ENCODE results near the gene MICA.
"Not testable (repeated sequence)": the region's sequence is repeated elsewhere in the genome, so short reads cannot be mapped to it uniquely, and the experiment has no call there.

The MICA gene

DNA sequence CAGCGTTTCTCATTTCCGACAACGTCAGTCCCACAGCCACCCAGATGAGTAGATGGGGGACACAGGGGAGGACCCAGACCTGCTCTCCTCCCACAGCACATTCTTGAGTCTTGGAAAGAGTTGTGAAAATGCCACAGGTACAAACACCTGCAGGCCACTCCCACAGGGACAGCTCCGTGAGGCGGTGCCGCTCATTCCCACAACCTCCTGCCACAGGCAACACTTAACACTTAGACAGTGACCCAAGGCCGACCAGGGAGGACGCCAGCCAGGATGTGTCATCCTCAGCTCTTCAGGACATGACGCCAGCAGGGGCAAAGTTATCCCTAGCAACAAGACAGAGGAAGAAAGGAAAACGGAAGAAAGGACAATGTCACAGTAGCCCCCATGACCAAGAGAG lies 23.5 kb upstream of the MICA start:
- DNase-seq (ENCODE audit: insufficient read length, low spot score), result no peak
- no peak for FAIRE-seq

- FAIRE-seq, result no peak
- no peak for DNase-seq (ENCODE audit: insufficient read length, low spot score)
Measured at GRCh38 chr6:31381666-31382065, 21.7 kb upstream of the MICA start.

DNA sequence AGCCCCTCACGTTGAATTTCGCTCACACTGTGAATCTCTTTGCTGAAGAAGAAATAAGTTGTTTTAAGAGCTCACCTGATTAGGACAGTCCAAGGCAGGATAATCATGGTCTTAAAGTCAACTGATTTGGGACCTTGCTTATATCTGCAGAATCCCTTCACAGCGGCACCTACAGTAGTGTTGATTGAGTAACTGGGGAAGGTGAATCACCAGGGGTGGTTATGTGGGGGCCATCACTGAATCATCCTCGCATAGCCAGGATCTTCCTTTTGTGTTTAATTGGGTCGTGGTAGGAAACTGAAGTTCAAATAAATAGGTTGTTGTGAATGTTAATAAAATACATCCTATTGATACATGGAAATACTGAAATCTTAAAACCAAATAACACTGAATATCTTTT lies 20.2 kb upstream of the MICA start:
- no peak for FAIRE-seq
- no peak for DNase-seq (ENCODE audit: insufficient read length, low spot score)

DNA sequence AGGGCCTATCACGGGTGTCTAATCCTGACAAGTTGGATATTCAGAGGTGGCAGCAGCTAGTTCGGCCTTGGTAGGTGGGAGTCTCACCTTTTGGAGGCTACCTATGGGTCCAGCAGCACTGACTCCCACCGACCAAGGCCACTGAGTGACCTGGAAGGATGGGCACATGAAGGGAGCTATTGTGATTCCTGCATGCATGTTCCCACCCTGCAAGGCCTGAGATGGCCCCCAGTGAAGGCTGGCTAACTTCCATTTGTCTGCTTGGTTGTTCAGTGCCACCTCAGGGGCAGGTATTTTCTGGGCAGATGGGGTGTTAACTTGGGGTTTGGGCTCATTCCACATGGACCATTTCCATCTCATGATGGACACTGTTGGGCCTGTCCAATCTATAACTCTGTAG lies 18.4 kb upstream of the MICA start:
- FAIRE-seq (no peak), DNase-seq (ENCODE audit: insufficient read length, low spot score) (no peak)

- DNase-seq (ENCODE audit: insufficient read length, low spot score) (no peak), FAIRE-seq (no peak)
Measured at GRCh38 chr6:31386099-31386498, 17.3 kb upstream of the MICA start.

- no peak for FAIRE-seq
- DNase-seq (ENCODE audit: insufficient read length, low spot score), result no peak
Measured at GRCh38 chr6:31386977-31387376, 16.4 kb upstream of the MICA start.

- FAIRE-seq, result peak; percentile 63
- not testable (repeated sequence) for DNase-seq (ENCODE audit: insufficient read length, low spot score)
Measured at GRCh38 chr6:31388916-31389801, 14.2 kb upstream of the MICA start.

GRCh38 chr6:31389802-31390132 lies 13.6 kb upstream of the MICA start:
- not testable (repeated sequence) for DNase-seq (ENCODE audit: insufficient read length, low spot score); FAIRE-seq

- DNase-seq (ENCODE audit: insufficient read length, low spot score), result no peak
- FAIRE-seq, result no peak
Measured at GRCh38 chr6:31393932-31394331, 9.5 kb upstream of the MICA start.

- DNase-seq (ENCODE audit: insufficient read length, low spot score) (no peak), FAIRE-seq (no peak)
Measured at GRCh38 chr6:31394381-31394780, 9.0 kb upstream of the MICA start.

DNA sequence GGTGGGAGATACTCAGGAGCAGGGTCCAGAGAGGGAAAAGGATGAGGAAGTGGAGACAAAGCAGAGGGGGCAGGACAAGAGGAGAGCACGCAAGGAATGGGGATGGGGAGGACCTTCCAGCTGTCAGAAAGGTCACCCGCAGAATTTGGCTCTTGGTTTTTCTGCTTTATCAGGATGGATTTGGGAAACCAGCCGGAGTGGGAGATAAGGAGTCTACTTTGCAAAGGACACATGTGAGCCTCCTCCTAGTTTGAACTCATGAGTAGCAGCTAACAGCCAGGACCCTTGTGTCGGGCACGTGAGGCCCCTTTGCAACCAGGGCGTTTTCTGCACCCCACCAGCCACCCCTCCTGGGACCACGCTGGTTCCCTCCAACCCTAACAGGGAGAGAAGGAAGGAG lies 7.6 kb upstream of the MICA start:
- FAIRE-seq, result no peak

GRCh38 chr6:31396422-31397152 lies 6.8 kb upstream of the MICA start:
- DNase-seq (ENCODE audit: insufficient read length, low spot score) (peak; percentile 44), FAIRE-seq (peak; percentile 99)

More for the DNA sequence above, 7.6 kb upstream of the MICA start:
- no peak for DNase-seq (ENCODE audit: insufficient read length, low spot score)

- not testable (repeated sequence) for FAIRE-seq
Measured at GRCh38 chr6:31397153-31397499, 6.3 kb upstream of the MICA start.

GRCh38 chr6:31397901-31398525 lies 5.4 kb upstream of the MICA start:
- DNase-seq (ENCODE audit: insufficient read length, low spot score), result no peak
- FAIRE-seq, result no peak

More at GRCh38 chr6:31397153-31397499, 6.3 kb upstream of the MICA start:
- DNase-seq (ENCODE audit: insufficient read length, low spot score), result not testable (repeated sequence)

DNA sequence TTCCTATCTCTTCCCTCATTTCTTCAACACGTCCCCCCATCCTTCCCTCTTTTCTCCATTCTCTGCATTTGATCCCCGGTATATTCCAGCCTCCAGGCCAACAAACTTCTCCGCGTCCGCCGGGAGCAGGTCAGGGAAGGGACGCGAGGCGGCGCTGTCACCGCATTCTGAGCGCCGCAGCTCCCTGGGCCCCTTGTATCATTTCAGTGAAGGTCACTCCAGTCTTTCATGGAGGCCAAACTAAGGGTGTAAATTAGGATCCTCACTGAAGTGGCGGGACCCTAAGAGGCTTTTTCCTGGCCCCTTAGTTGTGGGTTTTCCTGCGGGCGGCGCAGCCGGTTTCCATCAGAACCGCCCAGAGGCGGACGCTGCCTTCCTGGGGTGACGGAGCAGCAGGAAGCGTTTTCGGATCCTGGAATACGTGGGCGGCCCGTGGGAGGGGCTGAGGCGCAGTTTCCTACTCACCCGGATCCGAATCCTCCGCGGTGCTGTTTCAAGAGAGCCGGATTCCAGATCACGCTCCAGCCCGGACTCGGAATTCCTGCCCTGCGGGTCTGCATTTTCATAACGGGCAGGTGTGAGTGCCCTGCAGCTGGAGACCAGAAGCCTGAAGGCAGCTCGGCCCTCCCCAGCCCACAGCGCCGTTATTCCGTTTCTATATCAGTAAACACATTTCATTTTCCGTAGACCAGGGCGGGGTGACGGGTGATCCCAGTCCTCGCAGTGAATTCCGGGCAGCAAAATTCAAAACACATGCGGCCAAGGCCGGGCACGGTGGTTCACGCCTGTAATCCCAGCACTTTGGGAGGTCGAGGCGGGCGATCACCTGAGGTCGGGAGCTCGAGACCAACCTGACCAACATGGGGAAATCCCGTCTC lies 3.6 kb upstream of the MICA start:
- FAIRE-seq (peak; percentile 62), DNase-seq (ENCODE audit: insufficient read length, low spot score) (peak; percentile 29)

GRCh38 chr6:31400467-31401289 lies 2.7 kb upstream of the MICA start:
- no peak for DNase-seq (ENCODE audit: insufficient read length, low spot score)
- peak; percentile 85 for FAIRE-seq

DNA sequence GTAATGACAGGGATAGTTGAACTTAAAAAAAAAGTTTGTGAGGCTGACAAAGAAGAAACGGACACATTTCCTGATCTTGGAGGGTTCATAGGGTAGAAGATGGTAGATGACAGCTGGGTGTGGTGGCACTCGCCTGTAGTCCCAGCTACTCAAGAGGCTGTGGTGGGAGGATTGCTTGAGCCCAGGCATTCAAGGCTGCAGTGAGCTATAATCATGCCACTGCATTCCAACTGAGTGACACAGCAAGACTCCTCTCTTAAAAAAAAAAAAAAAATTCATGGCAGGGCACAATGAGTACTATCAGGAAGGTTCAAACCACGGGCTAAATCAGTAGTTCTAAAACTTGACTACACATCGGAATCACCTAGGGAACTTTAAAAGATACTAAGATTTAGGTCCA lies 2.0 kb upstream of the MICA start:
- no peak for DNase-seq (ENCODE audit: insufficient read length, low spot score)

DNA sequence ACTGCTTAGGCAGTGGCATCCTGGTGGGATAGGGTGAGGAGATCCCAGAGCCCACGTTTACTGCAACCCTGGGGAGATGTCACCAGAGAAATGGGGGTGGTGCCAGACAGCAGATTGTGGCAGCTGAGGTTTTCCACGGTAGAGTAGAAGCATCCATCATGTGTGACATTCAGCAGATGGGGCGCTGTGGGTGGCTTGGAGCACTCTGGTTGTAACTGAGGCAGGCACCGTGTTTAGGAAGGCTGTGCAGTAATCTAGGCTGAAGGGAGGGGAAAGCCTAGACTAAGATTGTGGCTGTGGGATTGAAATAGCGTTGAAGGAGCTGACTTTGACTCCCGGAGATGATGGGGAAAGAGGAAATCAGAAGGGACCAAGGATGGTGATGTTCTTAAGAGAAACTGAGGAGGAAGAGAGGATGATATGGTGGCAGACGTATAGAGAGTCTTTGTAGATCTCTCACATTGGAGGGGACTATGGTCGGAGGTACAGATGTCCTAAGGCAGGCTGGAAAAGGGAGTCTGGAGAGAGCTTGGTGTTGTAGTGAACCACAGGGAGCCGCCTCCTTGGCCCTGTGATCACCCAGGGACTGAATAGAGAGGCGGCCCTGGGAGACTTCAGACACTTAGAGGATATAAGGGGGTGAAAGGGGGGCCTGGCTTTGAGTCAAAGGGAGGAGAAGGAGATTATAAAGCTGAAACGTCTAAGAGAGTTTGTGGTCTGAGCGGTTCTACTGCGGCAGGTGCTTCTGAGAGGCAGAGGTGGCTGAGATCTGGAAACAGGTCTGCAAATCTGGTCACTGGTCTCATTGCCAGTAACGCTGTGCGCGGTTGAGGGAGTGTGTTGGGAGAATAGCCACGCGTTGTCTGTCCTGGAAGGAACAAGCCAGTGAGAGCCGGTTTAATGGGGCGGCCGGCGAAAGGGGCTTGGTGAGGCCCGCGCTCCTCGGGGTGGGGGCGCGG lies 792 bp upstream of the MICA start:
- FAIRE-seq, result peak; percentile 69
- DNase-seq (ENCODE audit: insufficient read length, low spot score), result no peak

More for the DNA sequence above, 2.0 kb upstream of the MICA start:
- FAIRE-seq, result no peak

- not testable (repeated sequence) for FAIRE-seq; DNase-seq (ENCODE audit: insufficient read length, low spot score)
Measured at GRCh38 chr6:31404061-31404364, 618 bp downstream of the MICA start.
